Ovary (tissue), 9 donors: Measurements from ENCODE around the gene CTBS. TPM values are rescaled to one million over a fixed set of nuclear protein-coding genes. Genes with fewer than 3 reads are reported as not detected.

Experiments
- DNase-seq, 5 donors: peaks; one replicate each; pipeline ENCODE4 v3.0.0-alpha.2; 2019 to 2020
- H3K27ac ChIP-seq, 2 donors: fragments of 200-600 bp; one replicate each; pipeline versions ENCODE4 v1.5.1 to v1.8.0; 2019 to 2022
- H3K27me3 ChIP-seq: fragments of 200-600 bp; one replicate; pipeline ENCODE4 v1.8.0; 2022
- H3K36me3 ChIP-seq: fragments of 200-600 bp; sonication (generic); one replicate; pipeline ENCODE4 v1.5.1; 2019
- H3K4me1 ChIP-seq: one replicate; pipeline ENCODE4 v1.8.1; 2013; ENCODE audit warnings: mild to moderate bottlenecking, moderate library complexity; ENCODE audit not compliant: insufficient read depth
- H3K4me3 ChIP-seq: fragments of 200-600 bp; sonication (generic); one replicate; pipeline ENCODE4 v1.5.1; 2017
- H3K9me3 ChIP-seq, 2 donors: fragments of 200-600 bp in 1 of 2; sonication (generic) in 1 of 2; one replicate each; pipeline versions ENCODE4 v1.5.1 to v1.8.1; 2013 to 2019; ENCODE audit warnings: mild to moderate bottlenecking in 1 of 2, moderate library complexity in 1 of 2
- EP300 ChIP-seq: sonication (generic); formaldehyde crosslinking; IDR thresholded peaks from one replicate; pipeline ENCODE4 v1.6.1; 2017; ENCODE audit warnings: antibody characterized with exemption
- POLR2A ChIP-seq: fragments of 450-650 bp; IDR thresholded peaks from one replicate; pipeline ENCODE4 v1.6.1; 2017; ENCODE audit warnings: antibody characterized with exemption, mild to moderate bottlenecking, moderate library complexity
- WGBS, 3 donors: extraction: QIAGEN DNeasy Blood & Tissue Kit in 1 of 3; methylation state at CpG; one replicate each; pipeline versions ENCODE4 v1.1.5 to v1.1.7; 2013 to 2017; 5-methylcytosine and 5-hydroxymethylcytosine counted together
- intact Hi-C, 4 donors: fragments of 100-400 bp; cut with DNase I; formaldehyde crosslinking; loops; one replicate each; pipeline versions ENCODE4 v1.11.0 to v1.15.1; 2022 to 2023
- polyA plus RNA-seq, 2 donors: library from polyadenylated mRNA; stranded (reverse); fragments of 200-250 nt in 1 of 2; fragments of 350-450 nt in 1 of 2; fragmentation: Illumina TruSeq in 1 of 2; extraction: RNeasy Lipid Tissue Mini Kit (QIAGEN cat#74804) in 1 of 2; gene quantifications; one replicate each; pipeline ENCODE4 v1.2.3, GENCODE V29; 2013 to 2014
- total RNA-seq, 7 donors: library from RNA; depleted of rRNA in 2 of 7; stranded (reverse); fragments of >200 nt in 2 of 7; fragmentation: NEBNext Ultra II Directional in 3 of 7; extraction: Animal tissue kit (Norgen Biotek cat#: 25700) in 3 of 7; gene quantifications; one replicate each; pipeline versions ENCODE4 v1.1.0 to v1.2.4, GENCODE V29; 2016 to 2023
- TF ChIP-seq, protein P1 (sequence below), 3 donors: fragments of 450-650 bp in 2 of 3; fragments of 200-600 bp in 1 of 3; IDR thresholded peaks; one replicate each; pipeline versions ENCODE4 v1.5.1 to v1.8.0; 2016 to 2022; ENCODE audit warnings: antibody characterized with exemption in 3 of 3, mild to moderate bottlenecking in 1 of 3
- donor health status: DM: no; HTN: no; CAD: no; lungs with moderate emphysema.
- donor health status: DM: no; HTN: no; CAD: no.
- donor health status: Bipolar disorder and iron deficiency.
- donor health status: DM: yes; HTN: yes; CAD: no.
- donor health status: DM: no; HTN: no; CAD: no.
- donor health status: DM: yes; HTN: yes; CAD: no.

Gene CTBS
- total and polyA plus RNA-seq, 9 donors = 8.7 to 27.5 (median 11.9) TPM

DNA sequence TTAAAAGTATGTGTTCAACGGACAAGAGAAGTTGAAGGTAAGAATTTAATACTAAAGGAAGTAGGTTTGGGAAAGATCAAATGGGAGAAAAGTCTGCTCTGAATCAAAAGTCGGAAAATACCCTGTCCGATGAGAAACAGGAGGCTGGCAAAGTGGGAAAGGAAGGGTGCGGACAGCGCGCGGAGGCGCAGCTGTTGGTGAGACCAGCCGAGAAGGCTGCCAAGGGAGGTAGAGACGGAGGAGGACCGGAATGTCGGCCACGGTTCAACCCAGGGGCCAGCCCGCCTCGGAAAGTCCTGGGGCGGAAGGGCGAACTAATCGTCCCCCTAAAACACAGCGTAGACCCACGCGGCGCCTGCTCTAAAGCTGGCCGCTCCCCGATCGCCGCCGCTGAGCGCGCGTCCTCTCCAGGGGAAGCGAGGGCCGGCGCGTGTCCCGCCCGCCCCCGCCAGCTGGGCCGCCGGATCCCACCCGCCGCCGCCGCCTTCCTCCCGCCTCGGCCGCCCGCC, 68.7 kb downstream of the CTBS start:
- Histone ChIP-seq H3K4me1 (peaks cover 1% of the 10 kb centered on the region), H3K4me3 (peak overlapping the region; percentile 49), H3K27ac (peak overlapping the region; percentile 76 to 93), H3K27me3 (no peaks in the 10 kb centered on the region), H3K36me3 (no peaks in the 10 kb centered on the region), H3K9me3 (no peaks in the 10 kb centered on the region)
- TF ChIP-seq EP300 = no peak
- TF ChIP-seq POLR2A = no peak
- 0 to 1% (median 0%) methylated on average over 39 to 47 of the region's 47 CpGs for WGBS, 3 donors
- no peak for DNase-seq
- intact Hi-C loops = loop anchor here in 3 of 4 donors (10.0 kb wide), 2 partner anchors 59 to 69 kb away; partner anchors contain the start of gene CTBS (in 2 of the 3)

DNA sequence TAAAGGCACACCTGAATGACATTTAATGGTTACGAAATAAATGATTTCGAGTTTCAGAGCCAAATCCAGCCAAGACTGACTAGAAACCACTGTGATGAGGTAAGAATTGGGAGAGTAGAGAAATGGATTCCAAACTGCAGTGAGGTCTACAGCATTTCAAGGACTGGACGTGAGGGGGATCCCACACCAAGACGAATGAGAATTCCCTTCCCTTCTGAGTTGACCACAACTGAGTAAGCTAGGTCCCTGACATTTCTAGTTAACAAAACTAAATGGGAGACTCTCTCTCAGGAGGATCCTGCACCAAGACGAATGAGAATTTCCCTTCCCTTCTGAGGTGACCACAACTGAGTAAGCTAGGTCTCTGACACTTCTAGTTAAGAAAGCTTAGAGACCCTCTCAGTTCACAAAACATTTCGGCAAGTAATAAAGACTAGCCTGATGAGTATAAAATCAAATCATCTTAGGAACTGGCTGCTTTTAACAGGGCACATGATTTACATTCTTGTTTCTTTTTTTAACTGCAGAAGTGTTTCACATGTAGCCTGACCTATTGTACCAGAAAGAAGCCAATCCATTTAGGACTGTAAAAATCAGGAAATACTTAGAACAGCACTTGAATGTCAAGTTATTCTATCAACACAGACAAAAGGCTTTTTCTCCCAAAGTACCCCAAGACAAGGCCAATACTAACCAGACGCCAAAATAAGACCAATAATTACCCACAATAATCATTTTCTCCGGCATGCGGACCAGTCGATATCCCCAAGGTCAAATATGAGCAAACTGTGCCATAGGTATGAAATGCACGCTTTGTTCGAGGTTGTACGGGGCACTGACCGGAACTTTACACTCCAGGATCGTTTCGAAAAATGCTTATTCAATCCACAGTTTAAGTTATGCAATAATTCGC, 69.4 kb downstream of the CTBS start:
- Histone ChIP-seq H3K27ac (peak overlapping the region in 1 of 2 donors; percentile 93), H3K27me3 (no peaks in the 10 kb centered on the region), H3K9me3 (no peaks in the 10 kb centered on the region), H3K4me1 (peaks cover 1% of the 10 kb centered on the region), H3K36me3 (no peaks in the 10 kb centered on the region), H3K4me3 (peak overlapping the region; percentile 49)
- DNase-seq = no peak
- TF ChIP-seq, protein P1, sequence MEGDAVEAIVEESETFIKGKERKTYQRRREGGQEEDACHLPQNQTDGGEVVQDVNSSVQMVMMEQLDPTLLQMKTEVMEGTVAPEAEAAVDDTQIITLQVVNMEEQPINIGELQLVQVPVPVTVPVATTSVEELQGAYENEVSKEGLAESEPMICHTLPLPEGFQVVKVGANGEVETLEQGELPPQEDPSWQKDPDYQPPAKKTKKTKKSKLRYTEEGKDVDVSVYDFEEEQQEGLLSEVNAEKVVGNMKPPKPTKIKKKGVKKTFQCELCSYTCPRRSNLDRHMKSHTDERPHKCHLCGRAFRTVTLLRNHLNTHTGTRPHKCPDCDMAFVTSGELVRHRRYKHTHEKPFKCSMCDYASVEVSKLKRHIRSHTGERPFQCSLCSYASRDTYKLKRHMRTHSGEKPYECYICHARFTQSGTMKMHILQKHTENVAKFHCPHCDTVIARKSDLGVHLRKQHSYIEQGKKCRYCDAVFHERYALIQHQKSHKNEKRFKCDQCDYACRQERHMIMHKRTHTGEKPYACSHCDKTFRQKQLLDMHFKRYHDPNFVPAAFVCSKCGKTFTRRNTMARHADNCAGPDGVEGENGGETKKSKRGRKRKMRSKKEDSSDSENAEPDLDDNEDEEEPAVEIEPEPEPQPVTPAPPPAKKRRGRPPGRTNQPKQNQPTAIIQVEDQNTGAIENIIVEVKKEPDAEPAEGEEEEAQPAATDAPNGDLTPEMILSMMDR (IDR thresholded peaks at IDR 0.05) = no peak
- TF ChIP-seq POLR2A = no peak
- TF ChIP-seq EP300 = no peak
- WGBS, 3 donors = 5 to 6% (median 5%) methylated on average over 17 of the region's 17 CpGs
- intact Hi-C loops = loop anchor here in 3 of 4 donors (10.0 kb wide), 2 partner anchors 60 to 70 kb away; partner anchors contain the start of gene CTBS (in 2 of the 3)

DNA sequence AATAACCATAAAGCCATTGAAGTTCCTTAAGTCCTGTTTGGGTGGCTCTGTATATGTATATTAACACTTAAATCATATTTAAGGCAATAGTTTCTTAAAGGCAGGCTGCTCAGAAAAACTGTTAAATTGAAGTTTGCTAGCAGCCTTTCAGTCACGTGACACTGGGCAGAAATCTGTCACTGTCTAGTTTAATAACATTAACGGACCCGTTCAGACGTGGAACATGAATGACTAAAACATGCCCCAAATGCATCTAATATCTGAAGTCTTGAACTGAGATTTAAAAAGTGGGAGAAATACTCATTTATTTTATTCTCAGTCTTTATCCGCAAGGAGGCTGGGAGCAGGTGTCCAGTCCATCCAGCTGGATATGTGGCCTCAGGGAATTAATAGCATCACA, 71.3 kb downstream of the CTBS start:
- H3K27me3 ChIP-seq = no peaks in the 10 kb centered on the region
- H3K4me1 ChIP-seq = peaks cover 1% of the 10 kb centered on the region
- no peak overlapping the region for H3K27ac ChIP-seq
- TF ChIP-seq, protein P1 (IDR thresholded peaks at IDR 0.05) = no peak
- TF ChIP-seq EP300 (no peak), POLR2A (no peak)
- no peaks in the 10 kb centered on the region for H3K36me3 ChIP-seq
- intact Hi-C loops = loop anchor here in 3 of 4 donors (10.0 kb wide), 2 partner anchors 62 to 72 kb away; partner anchors contain the start of gene CTBS (in 2 of the 3)
- no peak for DNase-seq
- no peaks in the 10 kb centered on the region for H3K9me3 ChIP-seq
- no peak overlapping the region for H3K4me3 ChIP-seq
- WGBS, 3 donors = 75 to 79% (median 78%) methylated on average over 5 of the region's 5 CpGs

Other genes starting within 250 kb of the CTBS start
- gene DNASE2B, start 176.0 kb downstream of the CTBS start, total RNA-seq = 1 to 10 TPM in 1 of 7 donors, under 1 TPM in 1, not detected in 5; 0.57 to 1.6 TPM
- gene DNASE2B, start 176.0 kb downstream of the CTBS start, polyA plus RNA-seq = 1 to 10 TPM in 1 of 2 donors, not detected in 1; 1.2 TPM
- gene RPF1, start 95.2 kb downstream of the CTBS start, total RNA-seq = 10 to 100 TPM; 19.5 to 28.0 (median 24.8) TPM
- gene RPF1, start 95.2 kb downstream of the CTBS start, polyA plus RNA-seq = 10 to 100 TPM; 27.8 to 35.2 TPM
- 1 to 10 TPM in 2 of 7 donors, under 1 TPM in 4, not detected in 1; 0.12 to 1.9 (median 0.62) TPM for gene SPATA1, start 68.1 kb downstream of the CTBS start, total RNA-seq
- under 1 TPM; 0.18 to 0.22 TPM for gene SPATA1, start 68.1 kb downstream of the CTBS start, polyA plus RNA-seq
- gene GNG5, start 67.9 kb downstream of the CTBS start, total RNA-seq = 10 to 100 TPM; 26.2 to 86.6 (median 49.1) TPM
- gene GNG5, start 67.9 kb downstream of the CTBS start, polyA plus RNA-seq = 100 to 1,000 TPM in 1 of 2 donors, 10 to 100 TPM in 1; 82.0 to 211 TPM
- 1 to 10 TPM; 1.4 to 8.5 (median 5.0) TPM for gene SSX2IP, start 116.0 kb upstream of the CTBS start, total RNA-seq
- gene SSX2IP, start 116.0 kb upstream of the CTBS start, polyA plus RNA-seq = 1 to 10 TPM; 1.1 to 4.5 TPM